Testis (tissue), 3 donors: Measurements from ENCODE around the gene PNPLA2. TPM values are rescaled to one million over a fixed set of nuclear protein-coding genes. Genes with fewer than 3 reads are reported as not detected.

Experiments
- DNase-seq: peaks from one replicate; pipeline ENCODE4 v3.0.0-alpha.2; 2019
- H3K27ac ChIP-seq, 2 donors: fragments of 200-600 bp; sonication (generic); one replicate each; pipeline ENCODE4 v1.5.1; 2019
- H3K27me3 ChIP-seq: fragments of 200-600 bp; sonication (generic); one replicate; pipeline ENCODE4 v1.5.1; 2019
- H3K36me3 ChIP-seq: fragments of 200-600 bp; sonication (generic); one replicate; pipeline ENCODE4 v1.5.1; 2017; ENCODE audit warnings: low read depth; ENCODE audit errors: missing control alignments
- H3K4me1 ChIP-seq: fragments of 200-600 bp; sonication (generic); one replicate; pipeline ENCODE4 v1.5.1; 2019
- H3K4me3 ChIP-seq, 2 donors: fragments of 200-600 bp; sonication (generic); one replicate each; pipeline ENCODE4 v1.5.1; 2017 to 2019
- H3K9me3 ChIP-seq: fragments of 200-600 bp; sonication (generic); one replicate; pipeline ENCODE4 v1.5.1; 2017
- CTCF ChIP-seq, 3 experiments: fragments of 450-650 bp in 2 of 3; fragments of 200-600 bp in 1 of 3; sonication (generic) in 1 of 3; IDR thresholded peaks; one replicate each; pipeline ENCODE4 v1.5.1; 2016 to 2019; ENCODE audit warnings: antibody characterized with exemption in 3 of 3, mild to moderate bottlenecking in 2 of 3, moderate library complexity in 1 of 3
- POLR2A ChIP-seq: fragments of 450-650 bp; IDR thresholded peaks from one replicate; pipeline ENCODE4 v1.6.1; 2017; ENCODE audit warnings: antibody characterized with exemption, mild to moderate bottlenecking, moderate library complexity
- WGBS, 2 donors: methylation state at CpG; one replicate each; pipeline ENCODE4 v1.1.5; 2018; 5-methylcytosine and 5-hydroxymethylcytosine counted together
- intact Hi-C: fragments of 100-400 bp; cut with DNase I; formaldehyde crosslinking; loops from one replicate; pipeline ENCODE4 v1.15.1; 2023; ENCODE audit warnings: low total_unique reads
- polyA plus RNA-seq: library from polyadenylated mRNA; stranded (reverse); fragments of 350-450 nt; fragmentation: Illumina TruSeq; extraction: RNeasy Lipid Tissue Mini Kit (QIAGEN cat#74804); gene quantifications from one replicate; pipeline ENCODE4 v1.2.3, GENCODE V29; 2014; ENCODE audit warnings: low read depth, low replicate concordance; ENCODE audit not compliant: insufficient read depth
- total RNA-seq, 2 donors: library from RNA; depleted of rRNA; stranded (reverse); fragments of >200 nt; gene quantifications; one replicate each; pipeline ENCODE4 v1.2.3, GENCODE V29; 2016

PNPLA2 gene
- total and polyA plus RNA-seq, 3 donors from 2014 or later, result 86.7 to 108 (median 96.7) TPM

GRCh38 chr11:844693-845644 lies 26.3 kb downstream of the PNPLA2 start:
- intact Hi-C loops, result no loop called here
- TF ChIP-seq CTCF (IDR thresholded peaks at IDR 0.05), result no peak
- no peak for TF ChIP-seq POLR2A
- no peaks in the 10 kb centered on the region for H3K36me3 ChIP-seq
- peak; percentile 93 for DNase-seq
- peaks cover 55% of the 10 kb centered on the region for H3K4me1 ChIP-seq
- no peaks in the 10 kb centered on the region for H3K27me3 ChIP-seq
- 32 to 69% methylated on average over 14 to 27 of the region's 31 CpGs for WGBS, 2 donors
- H3K4me3 ChIP-seq, result peak overlapping the region; percentile 26 to 85
- no peaks in the 10 kb centered on the region for H3K9me3 ChIP-seq
- H3K27ac ChIP-seq, result peak overlapping the region; percentile 89 to 97

- peak overlapping the region; percentile 89 to 97 for H3K27ac ChIP-seq
- H3K9me3 ChIP-seq, result no peaks in the 10 kb centered on the region
- peaks cover 62% of the 10 kb centered on the region for H3K4me1 ChIP-seq
- whole genome bisulfite sequencing, 2 donors, result 45 to 60% methylated on average over 2 to 8 of the region's 8 CpGs
- no peak for DNase-seq
- intact Hi-C loops, result no loop called here
- no peak for TF ChIP-seq CTCF (IDR thresholded peaks at IDR 0.05)
- no peak for TF ChIP-seq POLR2A
- no peaks in the 10 kb centered on the region for H3K27me3 ChIP-seq
- no peaks in the 10 kb centered on the region for H3K36me3 ChIP-seq
- no peak overlapping the region for H3K4me3 ChIP-seq
Measured at GRCh38 chr11:845872-846495, 27.3 kb downstream of the PNPLA2 start.

DNA sequence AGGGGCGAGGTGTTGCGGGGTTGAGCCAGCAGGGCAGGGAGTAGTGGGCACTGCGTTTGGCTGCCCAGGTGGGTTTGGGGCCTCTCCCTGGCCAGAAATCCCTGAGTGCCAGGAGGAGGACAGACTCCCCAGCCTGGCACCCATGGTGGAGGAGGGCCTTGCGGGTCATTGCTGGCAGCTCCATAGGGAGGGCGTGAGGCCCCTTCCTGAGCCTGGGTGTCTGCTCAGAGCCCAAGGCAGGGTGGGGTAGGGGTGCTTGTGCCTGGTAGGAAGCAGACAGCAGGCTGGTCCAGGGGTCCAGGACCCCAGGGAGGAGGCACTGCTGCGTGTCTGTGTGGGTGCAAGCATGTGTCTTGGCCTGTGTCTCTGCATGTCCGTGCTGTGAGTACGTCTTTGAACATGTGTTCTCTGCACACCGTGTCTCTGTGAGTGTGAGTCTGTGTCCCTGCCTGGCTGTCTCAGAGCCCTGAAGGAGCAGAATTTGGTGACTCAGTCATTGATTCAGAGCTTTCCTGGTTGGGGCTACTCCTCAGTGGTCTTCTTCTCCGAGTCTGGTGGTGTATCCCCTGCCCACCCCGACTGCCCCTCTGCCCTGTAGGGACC lies 27.9 kb downstream of the PNPLA2 start:
- Histone ChIP-seq H3K36me3 (no peaks in the 10 kb centered on the region), H3K9me3 (no peaks in the 10 kb centered on the region), H3K4me3 (no peak overlapping the region), H3K27me3 (no peaks in the 10 kb centered on the region), H3K4me1 (peaks cover 62% of the 10 kb centered on the region), H3K27ac (peak overlapping the region; percentile 89 to 97)
- intact Hi-C loops, result no loop called here
- WGBS, 2 donors, result 67 to 78% methylated on average over 7 to 11 of the region's 11 CpGs
- TF ChIP-seq CTCF (IDR thresholded peaks at IDR 0.05) (no peak), POLR2A (no peak)
- no peak for DNase-seq

DNA sequence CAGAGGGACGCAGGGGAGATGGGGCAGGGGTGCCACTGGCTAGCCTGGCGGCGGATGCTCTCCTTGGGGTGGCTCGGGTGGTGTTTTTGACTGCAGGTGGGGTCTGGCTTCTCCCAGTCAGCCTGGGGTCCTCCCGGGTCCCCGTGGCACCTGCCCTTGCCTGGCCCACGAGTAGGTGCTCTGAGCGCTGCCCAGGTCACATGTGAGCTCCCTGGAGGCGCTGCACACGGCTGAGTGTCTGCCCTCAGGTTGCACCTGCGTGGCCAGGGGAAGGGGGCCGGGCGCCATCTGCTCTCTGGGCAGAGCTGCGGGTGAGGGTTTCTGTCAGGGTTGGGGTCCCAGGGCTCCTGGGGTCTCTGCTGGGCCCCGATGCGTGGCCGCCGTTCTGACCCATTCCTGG lies 29.2 kb downstream of the PNPLA2 start:
- Histone ChIP-seq H3K4me3 (no peak overlapping the region), H3K36me3 (no peaks in the 10 kb centered on the region), H3K9me3 (no peaks in the 10 kb centered on the region), H3K4me1 (peaks cover 62% of the 10 kb centered on the region), H3K27ac (no peak overlapping the region), H3K27me3 (no peaks in the 10 kb centered on the region)
- DNase-seq, result no peak
- intact Hi-C loops, result no loop called here
- 86 to 93% methylated on average over 3 to 17 of the region's 18 CpGs for WGBS, 2 donors
- TF ChIP-seq CTCF (IDR thresholded peaks at IDR 0.05) (no peak), POLR2A (no peak)
